AG09319 (cell line): ENCODE data around the gene TAF3.

Experiments used
- DNase-seq: peaks from one replicate; pipeline ENCODE4 v3.0.0-alpha.2; 2010; ENCODE audit warnings: low read depth; ENCODE audit errors: extremely low read depth
- CTCF ChIP-seq: IDR thresholded peaks from 2 replicates; pipeline ENCODE4 v1.5.1; 2011; ENCODE audit warnings: low read depth, mild to moderate bottlenecking, inconsistent platforms, low read length, moderate library complexity

The TAF3 gene

GRCh38 chr10:7895699-7896090 is 77.4 kb downstream of the TAF3 start:
- no peak for TF ChIP-seq CTCF
- no peak for DNase-seq

DNA sequence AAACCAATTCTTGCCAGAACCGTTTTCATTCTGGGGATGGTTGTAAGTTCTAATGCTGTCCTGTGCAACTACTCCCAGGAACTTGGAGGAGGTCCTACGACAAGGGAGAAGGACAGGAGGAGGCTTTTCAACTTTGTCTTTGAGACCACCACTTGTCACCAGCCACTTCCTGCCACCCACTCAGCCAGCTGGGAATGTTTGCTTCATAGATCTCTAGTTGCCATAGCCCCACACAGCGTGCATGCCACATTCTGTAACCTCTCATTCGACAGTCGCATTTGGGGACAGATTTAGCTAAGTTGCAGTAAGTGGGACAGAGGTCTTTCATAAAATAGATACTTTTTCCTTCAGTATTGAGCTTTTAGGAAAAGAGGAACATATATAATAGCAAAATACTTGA is 78.0 kb downstream of the TAF3 start:
- no peak for TF ChIP-seq CTCF
- DNase-seq, result no peak

- no peak for TF ChIP-seq CTCF
- no peak for DNase-seq
These were observed 83.0 kb downstream of the TAF3 start for GRCh38 chr10:7901256-7901655.

- no peak for DNase-seq
- no peak for TF ChIP-seq CTCF
These were observed 84.1 kb downstream of the TAF3 start for GRCh38 chr10:7902413-7902812.

DNA sequence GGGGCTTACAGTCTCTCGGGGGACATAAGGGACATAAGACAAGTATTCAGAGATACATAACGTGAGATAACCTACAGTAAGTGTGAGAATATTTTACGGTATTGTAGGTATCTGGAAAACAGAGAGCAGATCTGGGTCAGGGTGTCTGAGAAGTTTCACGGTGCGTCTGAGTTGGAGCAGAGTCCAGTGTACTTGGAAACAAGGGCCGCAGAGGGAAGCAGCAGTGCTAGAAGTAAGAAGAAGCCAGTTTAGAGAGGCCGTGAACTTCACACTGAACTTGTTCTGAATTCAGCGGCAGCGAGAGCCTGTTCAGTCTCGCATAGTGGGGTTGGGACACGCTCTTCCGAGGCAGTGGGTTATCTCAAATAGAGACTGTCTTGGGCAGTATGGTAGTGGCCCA is 85.5 kb downstream of the TAF3 start:
- no peak for DNase-seq
- TF ChIP-seq CTCF, result no peak

- no peak for TF ChIP-seq CTCF
- no peak for DNase-seq
These were observed 87.8 kb downstream of the TAF3 start for GRCh38 chr10:7906128-7906527.

DNA sequence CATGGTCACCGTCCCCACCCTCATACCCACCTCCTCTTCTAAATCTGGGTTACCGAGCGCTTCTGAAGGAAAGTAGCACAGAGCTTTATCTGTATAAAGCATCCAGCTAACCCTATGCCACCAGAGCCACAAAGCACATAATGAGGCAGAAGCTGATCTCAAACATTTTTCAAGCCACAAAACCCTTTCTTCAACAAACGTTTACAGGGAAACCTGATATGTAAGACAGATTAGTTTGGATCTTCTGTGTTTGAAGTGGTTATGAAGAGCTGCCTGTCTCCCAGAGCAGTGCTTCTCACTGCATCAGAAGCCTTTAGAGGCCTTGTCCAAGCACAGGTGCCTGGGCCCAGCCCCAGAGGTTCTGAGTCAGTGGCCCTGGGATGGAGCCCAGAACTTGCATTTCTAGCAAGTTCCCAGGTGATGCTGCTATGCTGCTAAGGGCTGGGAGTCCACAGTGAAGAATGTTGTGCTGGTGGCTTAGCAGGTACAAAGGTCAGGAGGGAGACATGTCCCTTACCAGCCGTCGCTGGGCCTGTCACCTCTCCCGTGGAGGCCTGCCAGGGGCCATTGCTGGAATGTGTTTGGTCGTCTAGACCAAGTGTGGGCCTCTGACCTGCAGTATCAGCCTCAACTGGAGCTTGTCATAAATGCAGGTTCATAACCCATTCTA is 90.4 kb downstream of the TAF3 start:
- DNase-seq, result no peak
- TF ChIP-seq CTCF, result no peak
